GM13976 (cell line): ENCODE measurements around the gene TTYH1.

Experiments used
- DNase-seq: peaks from one replicate; pipeline ENCODE4 v3.0.0; 2012; ENCODE audit warnings: low spot score
- CTCF ChIP-seq: IDR thresholded peaks from 2 replicates; pipeline ENCODE4 v1.5.1; 2012; ENCODE audit warnings: borderline replicate concordance, mild to moderate bottlenecking; ENCODE audit not compliant: insufficient read depth; ENCODE audit errors: extremely low read depth, missing control alignments, control extremely low read depth
- in situ Hi-C: fragments of 300-500 bp; cut with MboI; formaldehyde crosslinking; loops from one replicate; pipeline ENCODE4 v1.12.0; 2022; ENCODE audit warnings: low sequenced_read_pairs, mixed read lengths, inconsistent platforms; ENCODE audit not compliant: unreplicated experiment

The TTYH1 gene

DNA sequence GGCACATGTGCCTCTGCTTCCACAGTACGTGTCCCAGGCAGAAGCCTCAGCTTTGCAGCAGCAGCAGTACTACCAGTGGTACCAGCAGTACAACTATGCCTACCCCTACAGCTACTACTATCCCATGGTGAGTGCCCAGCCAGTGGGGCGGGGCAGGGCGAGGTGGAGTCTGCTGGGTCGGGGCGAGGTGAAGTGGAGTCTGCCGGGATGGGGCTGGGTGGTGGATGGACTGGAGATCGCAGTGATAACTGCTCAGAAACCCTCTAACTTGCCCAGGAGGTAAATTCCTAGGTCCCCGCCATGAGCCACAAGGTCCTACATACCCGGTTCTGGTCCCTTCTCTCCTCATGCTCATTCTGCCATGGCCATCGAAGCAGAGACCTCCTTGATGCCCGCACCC, 37.4 kb downstream of the TTYH1 start:
- no peak for TF ChIP-seq CTCF
- DNase-seq: no peak
- in situ Hi-C loops: no loop called here

DNA sequence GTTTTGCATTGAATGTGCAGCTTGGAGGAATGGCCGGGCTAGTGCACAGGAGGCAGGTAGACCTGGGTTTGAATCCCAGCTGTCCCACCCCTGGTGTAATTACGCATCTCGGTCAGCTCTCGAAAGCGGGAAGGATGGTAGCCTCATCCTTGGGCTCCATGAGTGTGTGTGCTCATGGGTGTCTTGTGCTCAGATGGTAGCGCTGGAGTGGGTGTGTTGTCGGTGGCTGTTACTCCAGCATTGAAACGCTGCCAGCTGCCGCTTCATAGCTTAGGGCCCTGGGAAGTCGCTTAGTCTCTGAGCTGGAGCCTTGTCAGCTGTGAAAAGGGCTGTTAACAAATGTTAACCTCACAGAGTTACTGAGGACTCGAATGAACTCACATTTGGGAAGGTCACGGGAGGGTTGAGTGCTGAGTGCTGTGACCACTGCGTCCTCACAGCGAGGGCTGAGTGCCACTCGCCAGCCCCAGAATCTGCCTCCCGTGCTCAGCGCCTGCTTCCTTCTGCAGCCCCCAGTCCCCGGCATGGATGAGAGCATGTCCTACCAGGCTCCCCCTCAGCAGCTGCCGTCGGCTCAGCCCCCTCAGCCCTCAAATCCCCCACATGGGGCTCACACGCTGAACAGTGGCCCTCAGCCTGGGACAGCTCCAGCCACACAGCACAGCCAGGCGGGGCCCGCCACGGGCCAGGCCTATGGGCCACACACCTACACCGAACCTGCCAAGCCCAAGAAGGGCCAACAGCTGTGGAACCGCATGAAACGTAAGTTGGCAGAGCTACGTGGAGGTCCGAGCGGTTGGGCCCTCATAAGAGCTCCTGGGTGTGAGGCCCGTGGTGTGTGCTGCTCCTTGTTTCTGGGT, 38.9 kb downstream of the TTYH1 start:
- TF ChIP-seq CTCF: no peak
- no peak for DNase-seq
- in situ Hi-C loops: no loop called here

DNA sequence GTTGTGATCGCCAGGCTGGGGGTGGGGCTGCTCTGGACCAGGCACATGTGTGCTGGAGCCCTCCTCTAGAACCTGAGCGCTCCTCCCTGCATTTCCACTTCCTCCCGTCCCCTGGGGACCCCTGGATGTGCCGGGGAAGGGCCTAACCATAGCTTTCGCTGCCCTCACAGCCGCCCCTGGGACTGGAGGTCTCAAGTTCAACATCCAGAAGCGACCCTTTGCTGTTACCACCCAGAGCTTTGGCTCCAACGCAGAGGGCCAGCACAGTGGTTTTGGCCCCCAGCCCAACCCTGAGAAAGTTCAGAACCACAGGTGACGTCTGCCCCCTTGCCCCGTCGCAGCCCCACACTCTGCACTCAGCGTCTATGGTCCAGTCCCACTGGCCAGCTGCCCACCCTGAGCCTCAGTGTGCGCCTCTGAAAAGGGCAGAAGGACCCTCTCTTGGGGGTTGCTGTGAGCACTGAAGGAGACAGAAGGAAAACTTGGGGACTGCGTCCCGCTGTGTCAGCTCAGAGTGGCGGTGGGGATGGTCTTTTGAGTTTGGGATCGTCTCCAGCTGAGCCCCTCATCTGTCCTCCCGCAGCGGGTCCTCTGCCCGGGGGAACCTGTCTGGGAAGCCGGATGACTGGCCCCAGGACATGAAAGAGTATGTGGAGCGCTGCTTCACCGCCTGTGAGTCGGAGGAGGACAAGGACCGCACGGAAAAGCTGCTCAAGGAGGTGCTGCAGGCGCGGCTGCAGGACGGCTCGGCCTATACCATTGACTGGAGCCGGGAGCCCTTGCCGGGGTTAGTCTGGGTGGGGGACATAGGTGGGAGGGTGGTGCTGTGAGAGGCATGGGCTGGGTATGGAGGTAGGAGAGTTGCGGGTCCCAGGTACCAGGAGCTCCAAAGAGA, 39.8 kb downstream of the TTYH1 start:
- no peak for DNase-seq
- no peak for TF ChIP-seq CTCF
- in situ Hi-C loops: no loop called here

GRCh38 chr19:54455786-54456422, 40.6 kb downstream of the TTYH1 start:
- in situ Hi-C loops: no loop called here
- no peak for TF ChIP-seq CTCF
- DNase-seq: no peak

GRCh38 chr19:54456423-54457373, 41.4 kb downstream of the TTYH1 start:
- no peak for TF ChIP-seq CTCF
- in situ Hi-C loops: no loop called here
- DNase-seq: no peak
